ENCODE measurements around the gene CAMTA1. TPM values are rescaled to one million over a fixed set of nuclear protein-coding genes. Genes with fewer than 3 reads are reported as not detected.

Gene CAMTA1
- total RNA-seq, 1 experiment from 2014 or later = 219 TPM

DNA sequence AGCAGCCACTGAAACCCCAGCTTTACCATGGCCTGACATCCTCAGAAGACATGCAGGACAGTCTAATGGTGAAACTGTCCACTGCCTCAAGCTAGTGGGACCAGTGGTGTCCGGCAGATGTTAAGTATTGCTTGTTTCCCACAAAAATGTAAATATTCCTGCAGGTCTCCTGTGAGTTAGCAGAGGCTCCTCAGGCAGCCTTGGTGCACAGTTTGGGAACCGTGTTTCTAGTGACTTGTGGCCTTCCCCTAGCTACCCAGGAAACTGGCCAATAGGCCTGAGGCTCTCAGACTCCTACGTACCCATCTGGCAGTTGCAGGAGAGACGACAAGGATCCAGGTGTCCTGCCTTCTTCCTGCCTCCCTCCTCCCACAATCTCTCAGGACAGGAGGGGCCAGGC, 142.4 kb downstream of the CAMTA1 start:
- DNase-seq (ENCODE audit: low read depth) = peak; percentile 65

DNA sequence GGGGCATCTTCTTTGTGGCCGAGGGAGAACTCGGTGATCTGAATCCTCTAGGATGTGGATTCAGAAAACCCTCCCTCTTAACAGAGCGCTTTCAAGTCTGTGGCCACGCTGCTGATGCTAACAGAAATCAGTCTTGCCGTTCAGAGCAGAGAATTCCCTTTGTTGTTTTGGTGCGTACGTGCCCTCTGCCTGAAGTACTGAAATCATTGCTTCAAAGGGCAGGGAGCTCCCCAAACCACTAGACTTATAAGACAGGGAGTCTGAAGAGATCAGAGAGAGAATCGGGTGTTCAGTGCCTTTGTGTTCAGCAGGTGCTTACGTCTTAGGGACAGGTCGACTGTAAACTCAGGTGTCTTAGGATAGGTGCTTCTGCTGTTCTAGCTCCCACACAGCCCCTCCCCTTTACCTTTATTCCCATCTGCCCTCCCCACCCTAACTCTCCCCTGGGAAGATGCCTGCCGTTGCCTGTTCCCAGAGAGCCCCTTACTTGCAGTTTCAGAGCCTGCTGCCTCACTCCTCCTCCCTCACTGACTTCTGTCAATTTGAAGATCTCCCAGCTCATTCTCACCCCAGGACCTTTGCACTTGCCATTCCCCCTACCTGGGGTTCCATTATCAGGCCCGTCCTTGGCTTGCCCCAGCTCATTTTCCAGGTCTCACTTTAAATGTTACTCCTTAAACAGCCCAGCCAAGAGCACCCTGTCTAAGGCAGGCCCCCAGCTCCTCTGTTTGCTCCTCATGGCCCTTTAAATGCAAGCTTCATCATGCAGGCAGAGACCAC, 143.0 kb downstream of the CAMTA1 start:
- DNase-seq (ENCODE audit: low read depth) = no peak

DNA sequence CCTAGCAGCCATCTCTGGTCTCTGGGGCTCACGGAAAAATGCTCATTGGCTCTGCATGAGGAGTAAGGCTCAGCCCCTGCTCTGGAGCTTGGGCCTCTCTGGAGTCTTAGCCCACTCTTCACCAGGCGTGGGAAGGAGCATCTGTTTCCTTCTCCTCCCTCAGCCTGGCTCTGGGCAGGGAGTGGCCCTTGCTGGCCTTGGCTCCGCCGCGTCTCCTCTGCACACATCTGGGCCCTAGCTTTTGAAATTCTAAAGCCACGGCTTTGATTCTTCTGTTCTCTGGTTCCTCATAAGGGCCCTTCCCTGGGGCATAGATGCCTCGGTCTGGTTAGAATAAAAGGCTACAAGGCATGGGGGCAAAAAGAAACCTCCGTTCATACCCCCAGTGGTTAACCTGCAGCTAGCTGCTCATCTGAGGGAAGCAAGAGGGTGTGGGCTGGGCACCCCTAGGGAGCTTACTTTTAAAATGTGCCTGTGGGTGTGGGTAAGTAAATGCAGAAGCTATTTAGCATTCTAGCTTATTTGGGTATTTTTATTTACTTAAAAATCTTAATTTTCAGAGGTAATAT, 145.6 kb downstream of the CAMTA1 start:
- DNase-seq (ENCODE audit: low read depth) = no peak

DNA sequence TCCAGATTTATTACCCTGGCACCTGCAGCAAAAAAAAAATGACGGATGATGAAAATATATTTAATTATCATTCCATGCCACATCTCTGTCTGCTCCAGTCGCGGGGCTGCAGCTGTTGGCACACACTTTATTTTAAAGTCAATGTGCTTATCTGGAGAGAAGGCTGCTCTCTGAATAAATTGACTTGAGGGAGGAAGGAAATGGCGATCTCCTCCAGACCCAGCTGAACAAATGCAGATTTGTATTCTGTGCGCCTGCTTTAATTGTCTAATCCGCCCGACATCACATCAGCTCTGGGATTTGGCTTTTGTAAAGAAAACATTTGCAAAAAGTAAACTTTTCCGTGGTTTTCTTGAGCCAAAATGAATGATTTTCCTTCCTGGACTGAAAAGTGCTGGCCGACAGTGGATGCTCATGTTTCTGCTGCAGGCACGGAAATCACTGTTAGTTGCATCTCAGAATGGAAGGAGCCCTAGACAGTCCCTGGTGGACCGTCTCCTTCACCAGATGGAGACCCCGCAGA, 150.2 kb downstream of the CAMTA1 start:
- no peak for DNase-seq (ENCODE audit: low read depth)

DNA sequence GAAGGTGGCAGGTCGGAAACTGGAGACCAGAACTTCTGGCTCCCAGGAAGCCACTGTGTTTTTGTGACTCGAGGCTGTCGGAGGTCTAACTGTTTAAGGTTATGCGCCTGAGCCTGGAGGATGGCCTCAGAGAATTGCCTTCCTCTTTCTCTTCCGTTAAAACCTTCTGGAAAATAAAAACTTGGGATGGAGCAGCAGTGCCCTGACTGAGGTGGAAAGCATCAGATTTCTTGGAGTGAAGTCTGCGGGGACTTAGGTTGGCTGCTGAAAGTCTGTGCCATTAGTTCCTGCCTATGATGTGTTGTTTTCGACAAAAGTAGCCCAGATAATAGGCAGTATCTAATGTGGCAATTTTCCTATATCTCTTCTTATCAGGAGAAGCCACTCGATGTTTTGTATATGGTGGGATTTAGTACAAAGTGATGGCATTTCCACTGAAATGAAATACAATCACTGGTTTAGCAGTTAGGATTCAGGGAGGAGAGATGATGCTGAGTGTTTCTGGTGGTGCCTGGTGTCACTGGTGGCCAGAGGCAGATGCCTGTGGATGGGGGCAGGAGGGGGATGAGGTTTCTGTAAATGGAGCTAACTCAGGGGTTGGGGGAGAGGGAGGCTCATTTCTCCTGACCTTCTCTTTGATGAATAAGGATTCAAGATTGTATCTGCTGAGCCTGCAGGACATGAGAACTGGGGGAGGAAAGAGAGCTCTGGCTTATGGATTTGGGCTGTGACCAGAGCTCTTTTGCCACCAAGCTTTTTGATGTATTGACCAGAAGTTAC, 150.8 kb downstream of the CAMTA1 start:
- no peak for DNase-seq (ENCODE audit: low read depth)

DNA sequence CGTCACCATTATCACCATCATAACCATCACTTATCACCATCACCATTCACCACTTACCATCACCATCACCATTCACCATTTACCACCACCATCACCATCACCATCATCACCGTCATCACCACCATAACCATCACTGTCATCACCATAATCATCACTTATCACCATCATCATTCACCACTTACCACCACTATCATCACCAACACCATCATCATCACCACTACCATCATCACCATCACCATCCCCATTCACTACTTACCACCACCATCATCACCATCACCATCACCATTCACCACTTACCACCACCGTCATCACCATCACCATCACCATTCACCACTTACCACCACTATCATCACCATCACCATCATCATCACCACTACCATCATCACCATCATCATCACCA, 151.8 kb downstream of the CAMTA1 start:
- no peak for DNase-seq (ENCODE audit: low read depth)

DNA sequence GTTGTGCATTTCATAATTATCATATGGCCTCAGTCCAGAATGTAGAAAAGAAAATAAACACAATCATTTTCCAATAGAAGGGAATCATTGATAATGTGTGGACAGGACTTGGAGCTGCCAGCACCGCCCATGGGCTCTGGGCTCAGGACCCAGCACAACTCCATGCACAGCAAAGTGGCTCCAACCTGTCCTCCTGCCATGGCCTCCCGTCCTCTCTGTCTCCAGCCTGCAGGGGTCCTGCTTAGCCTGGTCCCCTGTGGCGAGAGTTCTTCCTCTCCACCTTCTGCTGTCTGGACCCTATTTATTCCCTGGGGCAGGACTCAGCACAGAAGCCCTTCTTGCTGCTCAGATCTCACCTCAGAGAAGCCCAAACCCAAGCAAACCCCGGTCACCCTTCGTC, 154.1 kb downstream of the CAMTA1 start:
- no peak for DNase-seq (ENCODE audit: low read depth)

DNA sequence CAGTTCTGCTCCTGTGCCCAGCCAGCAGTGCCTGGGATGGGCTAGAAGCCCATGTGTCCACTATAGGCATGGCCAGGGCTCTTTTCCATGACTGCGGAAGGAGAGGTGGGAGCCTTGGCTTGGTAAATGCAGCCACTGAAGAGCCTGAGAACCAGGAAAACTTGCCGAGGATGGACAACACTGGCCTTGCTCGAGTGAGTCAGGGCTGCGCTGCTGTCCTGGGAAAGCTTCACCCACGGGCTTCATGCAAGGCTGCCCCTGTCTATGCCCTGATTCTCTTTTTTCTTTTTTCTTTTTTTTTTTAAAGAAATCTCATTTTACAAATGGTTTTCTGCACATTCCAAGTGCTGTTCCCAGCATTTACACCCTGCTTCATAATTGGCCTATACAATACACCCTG, 156.5 kb downstream of the CAMTA1 start:
- DNase-seq (ENCODE audit: low read depth) = no peak

DNA sequence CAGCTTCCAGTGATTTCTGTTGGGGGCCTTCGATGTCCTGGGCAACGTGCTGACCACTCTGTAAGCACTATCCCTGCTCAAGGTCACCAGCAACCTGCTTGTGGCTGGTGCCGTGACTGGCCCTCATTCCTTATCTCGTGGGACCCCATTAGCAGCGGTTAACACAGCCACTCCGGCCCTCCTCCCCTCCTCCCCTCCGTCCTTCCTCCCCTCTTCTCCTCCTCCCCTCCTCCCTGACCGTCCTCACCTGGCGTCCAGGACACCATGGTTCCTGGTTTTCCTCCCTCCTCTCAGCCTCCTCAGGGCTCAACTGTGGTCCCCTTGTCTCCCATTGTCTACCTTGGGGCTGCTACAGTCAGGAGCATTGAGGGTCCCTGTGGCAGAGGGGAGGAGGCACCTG, 157.7 kb downstream of the CAMTA1 start:
- no peak for DNase-seq (ENCODE audit: low read depth)

DNA sequence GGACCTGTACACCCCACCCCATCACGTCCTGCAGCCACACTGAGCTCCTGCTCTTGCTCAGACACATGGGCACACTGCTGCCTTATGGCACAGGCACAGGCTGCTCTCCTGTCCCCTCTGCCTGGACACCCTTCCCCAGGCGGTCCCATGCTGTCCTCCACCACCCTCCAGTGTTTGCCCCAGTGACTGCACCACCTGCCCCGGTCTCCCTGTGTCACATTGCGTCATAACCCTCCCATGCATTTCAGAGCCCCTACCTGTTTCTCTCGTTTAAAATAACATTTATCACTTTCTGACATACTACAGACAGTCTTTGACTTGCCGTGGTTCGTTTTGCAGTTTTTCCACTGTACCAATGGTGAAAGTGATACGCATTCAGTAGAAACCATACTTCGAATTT, 159.2 kb downstream of the CAMTA1 start:
- no peak for DNase-seq (ENCODE audit: low read depth)

DNA sequence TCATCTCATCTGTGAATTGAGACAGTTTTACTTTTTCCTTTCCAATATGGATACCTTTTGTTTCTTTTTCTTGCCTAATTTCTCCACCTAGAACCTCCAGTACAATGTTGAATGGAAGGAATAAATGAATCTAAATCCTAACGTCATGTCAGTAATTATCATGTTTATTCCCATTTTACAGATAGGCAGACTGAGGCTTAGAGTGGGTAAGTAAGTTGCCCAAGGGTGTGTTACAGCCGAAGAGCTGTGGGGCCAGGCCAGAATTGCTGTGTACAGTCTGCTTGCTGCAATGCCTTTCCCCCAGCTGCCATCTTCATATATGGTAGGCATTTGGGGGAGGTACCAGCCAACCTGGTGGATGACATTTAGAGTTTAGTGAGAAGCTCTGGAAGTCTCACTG, 162.7 kb downstream of the CAMTA1 start:
- DNase-seq (ENCODE audit: low read depth) = no peak

DNA sequence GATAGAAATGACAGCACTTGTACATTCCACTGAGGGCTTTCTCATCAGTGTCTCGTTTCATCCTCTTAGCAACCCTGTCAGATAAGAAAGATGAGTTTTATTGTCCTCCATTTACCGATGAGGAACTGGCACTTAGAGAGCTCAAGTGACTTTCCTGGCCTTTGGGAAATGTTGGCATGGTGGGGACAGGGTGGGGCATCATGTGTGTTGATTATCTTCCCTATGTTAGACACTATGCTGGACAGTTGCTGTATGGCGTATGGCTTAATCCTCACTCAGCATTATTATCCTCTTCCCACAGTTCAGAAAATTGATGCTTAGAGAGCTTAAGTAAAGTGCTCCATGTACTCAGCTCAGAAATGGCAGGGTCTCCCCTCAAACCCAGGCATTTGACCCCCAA, 163.2 kb downstream of the CAMTA1 start:
- DNase-seq (ENCODE audit: low read depth) = no peak

DNA sequence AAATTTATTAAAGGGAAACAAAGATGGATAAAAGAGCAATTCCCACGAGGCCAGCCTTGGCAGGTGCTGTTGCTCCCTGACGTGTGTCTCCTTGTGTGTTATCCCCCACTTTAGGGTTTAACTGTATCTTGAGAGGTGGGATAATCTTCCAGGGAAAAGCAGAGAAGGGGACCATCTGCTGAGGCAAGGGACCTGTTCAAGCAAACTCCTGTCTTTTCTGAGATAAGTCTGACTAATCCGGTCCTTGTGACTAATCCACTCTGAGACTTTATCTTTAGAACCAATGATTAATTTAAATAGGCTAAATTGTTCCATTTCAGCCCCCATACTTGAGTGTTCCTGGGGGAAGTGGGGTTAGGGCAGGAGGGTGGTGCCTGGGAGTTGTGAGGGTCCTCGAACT, 163.6 kb downstream of the CAMTA1 start:
- peak; percentile 31 for DNase-seq (ENCODE audit: low read depth)

DNA sequence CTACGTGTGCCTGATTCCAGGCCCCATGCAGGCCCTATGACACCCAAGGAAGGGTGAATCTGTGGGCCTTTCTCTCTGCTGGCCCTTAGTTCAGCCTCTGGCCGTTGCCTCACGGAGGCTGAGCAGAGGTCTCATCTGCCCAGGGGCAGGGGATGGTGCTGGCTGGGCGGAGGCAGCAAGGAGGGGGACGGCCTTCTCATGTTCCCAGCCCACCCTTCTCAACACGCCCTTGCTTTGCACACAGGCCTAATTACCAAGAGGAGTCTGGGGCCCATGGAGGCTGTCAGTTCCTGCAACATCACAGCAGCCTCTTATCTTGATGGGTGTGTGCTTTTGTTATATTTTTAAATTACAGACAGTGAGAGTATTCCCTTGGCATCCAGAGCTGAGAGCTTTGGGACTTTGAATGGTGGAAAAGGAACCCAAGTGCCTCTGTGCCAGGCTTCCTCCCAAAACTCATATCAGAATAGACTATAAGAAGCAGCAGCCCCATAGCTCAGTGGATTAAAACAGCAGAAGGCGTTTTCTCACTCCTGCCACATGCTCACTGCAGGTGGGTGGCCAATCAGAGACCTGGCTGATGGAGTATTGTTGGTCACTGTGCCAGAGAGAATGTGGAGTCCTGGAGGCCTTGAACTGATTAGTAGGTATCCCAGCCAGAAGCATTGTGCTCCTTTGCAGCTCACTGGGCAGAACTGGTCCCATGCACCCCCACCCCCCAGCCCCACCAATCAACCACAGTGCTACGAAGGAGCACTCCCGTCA, 164.9 kb downstream of the CAMTA1 start:
- no peak for DNase-seq (ENCODE audit: low read depth)

DNA sequence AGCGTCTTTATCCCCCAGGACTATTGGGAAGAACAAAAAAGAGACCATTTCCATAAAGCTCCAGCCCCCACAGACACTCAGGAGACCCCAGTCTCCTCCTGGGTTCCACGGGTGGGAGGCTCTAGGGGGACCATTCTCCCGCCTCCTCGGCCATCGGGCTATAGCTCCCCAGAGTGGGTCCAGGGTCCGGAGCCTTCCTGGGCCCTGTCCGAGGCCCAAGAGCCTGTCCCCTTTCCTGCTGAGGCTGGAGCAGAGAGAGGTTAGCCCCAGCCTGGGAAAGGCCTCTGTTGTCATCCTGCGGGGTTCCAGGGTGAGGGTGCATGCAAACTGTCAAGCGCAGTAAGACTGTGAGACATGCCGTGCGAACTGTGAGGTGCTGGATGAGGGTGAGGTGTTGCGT, 166.3 kb downstream of the CAMTA1 start:
- no peak for DNase-seq (ENCODE audit: low read depth)

DNA sequence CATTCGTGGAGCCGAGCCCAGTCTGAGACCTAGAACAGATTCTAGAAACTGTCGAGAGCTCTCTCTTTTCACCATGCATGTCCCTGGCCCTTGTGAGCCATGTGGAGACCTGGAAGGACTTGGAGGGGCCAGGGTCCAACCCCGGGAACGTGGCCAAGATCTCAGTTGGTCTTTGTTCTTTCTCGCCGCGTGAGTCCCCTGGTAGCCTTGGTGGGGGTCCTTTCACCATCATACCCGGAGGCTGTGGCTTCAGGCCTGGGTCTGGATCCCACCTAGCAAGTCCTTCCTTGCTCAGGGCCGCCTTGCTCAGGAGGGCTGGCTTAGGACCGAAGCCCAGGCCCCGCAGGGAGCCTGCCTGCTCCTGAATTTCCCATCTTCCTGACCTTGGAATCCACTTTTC, 168.0 kb downstream of the CAMTA1 start:
- DNase-seq (ENCODE audit: low read depth) = no peak

DNA sequence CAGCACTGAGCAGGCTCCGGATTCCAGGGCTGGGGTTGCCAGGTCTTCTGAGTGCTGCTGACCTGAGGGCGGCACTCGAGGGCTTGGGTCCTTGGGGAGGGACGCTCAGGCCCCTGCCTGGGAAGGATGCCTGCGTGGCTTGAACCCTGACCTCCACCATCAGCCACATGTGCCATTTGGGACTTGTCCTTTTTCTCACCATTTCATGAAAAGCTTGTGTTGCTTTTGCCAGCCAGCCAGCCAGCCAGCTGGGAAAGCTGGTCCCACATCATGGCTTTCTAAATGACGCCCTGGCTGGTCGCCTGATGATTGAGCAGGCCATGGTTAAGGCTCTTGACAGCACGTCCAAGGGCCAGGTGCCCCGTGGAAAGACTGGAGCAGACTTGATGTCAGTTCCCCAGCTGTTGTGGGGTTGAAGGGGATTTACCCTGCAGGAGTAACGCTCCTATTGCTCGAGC, 168.7 kb downstream of the CAMTA1 start:
- DNase-seq (ENCODE audit: low read depth) = no peak

DNA sequence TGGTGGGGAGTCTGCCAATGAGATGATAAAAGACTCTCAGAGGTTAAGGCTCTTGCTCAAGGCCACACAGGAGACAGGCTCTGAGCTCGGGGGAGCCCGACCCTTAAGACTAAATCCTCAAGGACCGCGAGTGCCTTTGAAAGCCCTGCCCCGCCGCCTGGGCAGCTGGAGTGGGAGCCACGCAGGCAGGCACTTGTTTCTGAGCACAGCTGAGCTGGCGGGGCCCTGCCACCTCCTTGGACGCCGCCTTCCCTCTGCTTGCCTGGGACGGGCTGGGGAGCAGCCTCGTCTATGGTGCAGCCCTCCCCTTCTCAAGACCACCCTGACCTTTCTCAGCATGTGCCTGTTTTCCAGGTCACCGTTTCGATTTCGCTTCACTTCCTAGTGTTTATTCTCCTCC, 169.3 kb downstream of the CAMTA1 start:
- DNase-seq (ENCODE audit: low read depth) = no peak

DNA sequence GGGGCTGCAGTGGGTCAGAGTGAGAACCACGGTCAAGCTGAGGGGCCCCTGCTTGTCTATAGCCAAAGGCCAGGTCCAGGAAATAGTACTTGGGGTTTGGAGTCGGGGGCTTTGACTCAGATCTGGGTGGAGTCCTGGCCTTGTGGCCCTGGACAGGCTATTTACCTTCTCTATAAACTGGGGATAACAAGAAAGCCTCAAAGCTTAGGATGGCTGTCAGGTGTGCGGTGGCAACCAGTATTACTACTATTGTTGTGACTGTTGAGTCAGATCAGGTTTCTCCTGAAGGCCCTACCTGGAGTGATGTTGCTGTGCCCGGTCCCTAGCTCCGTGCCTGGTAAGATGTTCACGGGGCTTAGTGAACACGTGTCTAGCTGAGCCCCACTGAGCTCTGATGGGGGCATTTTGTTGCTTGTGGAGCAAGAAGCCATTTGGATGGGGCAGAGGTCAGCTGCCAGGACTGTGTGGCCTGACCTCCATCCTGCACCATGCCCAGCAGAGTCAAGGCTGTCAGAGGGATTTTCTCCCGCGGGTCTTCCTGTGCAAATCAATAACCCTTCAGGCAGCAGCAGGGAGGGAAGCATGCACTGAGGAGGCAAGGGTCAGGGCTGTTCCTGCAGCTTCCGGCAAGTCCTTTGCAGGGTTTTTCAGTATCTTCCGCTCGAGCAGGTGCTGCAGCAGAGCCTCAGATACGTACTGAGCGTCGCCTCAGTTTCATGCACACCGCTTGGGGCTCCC, 170.3 kb downstream of the CAMTA1 start:
- peak; percentile 43 for DNase-seq (ENCODE audit: low read depth)

DNA sequence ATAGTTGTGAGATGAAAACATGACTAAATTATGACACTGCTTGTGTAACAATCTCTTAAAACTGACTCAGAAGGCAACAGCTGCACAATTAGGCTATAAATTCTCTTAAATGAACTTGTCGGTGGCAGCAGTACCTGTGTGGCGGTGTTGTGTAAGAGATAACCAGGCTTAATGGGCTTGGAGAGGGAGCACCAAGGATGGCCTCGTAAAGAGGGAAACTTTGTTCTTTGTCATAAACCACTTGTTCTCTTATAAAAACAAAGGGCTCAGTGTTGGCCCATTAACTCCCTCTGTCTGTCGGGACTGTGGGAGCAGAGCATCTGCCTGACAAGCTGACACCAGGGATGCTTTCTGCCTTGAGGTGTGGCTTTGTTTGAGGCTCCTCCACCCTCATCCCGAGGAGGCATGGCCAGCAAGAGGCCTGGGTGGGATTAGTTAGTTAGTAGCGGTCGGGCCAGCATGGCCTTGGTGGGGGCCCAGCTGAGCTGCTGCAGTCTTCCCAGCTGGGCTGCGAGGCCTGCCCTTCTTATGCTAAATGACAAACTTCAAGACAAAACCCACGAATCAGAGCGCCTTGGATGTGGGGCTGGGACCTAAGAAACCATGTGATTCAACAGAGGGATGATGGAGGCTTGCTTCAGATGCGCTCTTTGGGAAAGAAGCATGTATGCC, 171.4 kb downstream of the CAMTA1 start:
- peak; percentile 65 for DNase-seq (ENCODE audit: low read depth)

DNA sequence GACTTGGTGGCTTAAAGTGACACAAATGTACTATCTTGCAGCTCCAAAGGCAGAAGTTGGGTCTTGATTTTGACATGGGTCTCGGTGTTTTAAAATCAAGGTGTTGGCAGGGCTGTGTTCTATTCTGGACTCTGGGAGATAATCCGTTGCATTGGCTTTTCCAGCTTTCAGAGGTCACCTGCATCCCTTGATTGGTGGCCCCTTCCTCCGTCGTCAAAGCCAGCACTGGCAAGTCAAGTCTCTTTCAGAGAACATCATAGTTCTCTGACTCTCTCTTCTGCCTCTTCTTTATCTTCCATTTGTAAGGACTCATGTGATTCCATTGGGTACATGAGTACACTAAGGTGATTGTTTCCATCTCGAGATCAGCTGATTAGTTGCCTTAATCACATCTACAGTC, 172.1 kb downstream of the CAMTA1 start:
- no peak for DNase-seq (ENCODE audit: low read depth)
